NCI-H2081 (cell line): ENCODE results near the gene MSGN1.
A peak's percentile ranks its signal among the peaks of the same experiment; 100 is the strongest.
"Not testable (repeated sequence)": the region's sequence is repeated elsewhere in the genome, so short reads cannot be mapped to it uniquely, and the experiment has no call there.

Experiments used
- DNase-seq, 2 experiments: peaks; one replicate each; lab custom pipeline; 2025; lab: John Stamatoyannopoulos, UW

MSGN1 gene

DNA sequence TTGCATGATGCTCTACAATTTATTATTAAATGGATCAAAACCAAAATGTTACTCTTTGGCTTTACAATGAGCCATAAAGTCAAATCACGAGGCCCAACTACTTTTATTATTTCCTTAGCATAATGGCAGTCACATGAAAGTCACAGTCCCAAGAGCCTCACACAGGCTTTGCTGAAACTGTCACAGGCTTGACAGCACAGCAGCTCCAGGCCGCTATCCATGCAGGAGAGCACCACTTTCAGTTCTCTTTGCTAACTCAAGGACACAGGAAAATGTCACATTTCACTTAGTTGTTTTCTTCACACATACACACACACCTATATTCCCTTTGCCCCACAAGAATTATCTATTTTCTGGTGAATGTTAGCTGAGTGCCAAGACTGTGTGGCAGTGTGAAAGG lies 11.1 kb upstream of the MSGN1 start:
- no peak for DNase-seq

GRCh38 chr2:17805717-17806363 lies 10.4 kb upstream of the MSGN1 start:
- DNase-seq, result no peak

DNA sequence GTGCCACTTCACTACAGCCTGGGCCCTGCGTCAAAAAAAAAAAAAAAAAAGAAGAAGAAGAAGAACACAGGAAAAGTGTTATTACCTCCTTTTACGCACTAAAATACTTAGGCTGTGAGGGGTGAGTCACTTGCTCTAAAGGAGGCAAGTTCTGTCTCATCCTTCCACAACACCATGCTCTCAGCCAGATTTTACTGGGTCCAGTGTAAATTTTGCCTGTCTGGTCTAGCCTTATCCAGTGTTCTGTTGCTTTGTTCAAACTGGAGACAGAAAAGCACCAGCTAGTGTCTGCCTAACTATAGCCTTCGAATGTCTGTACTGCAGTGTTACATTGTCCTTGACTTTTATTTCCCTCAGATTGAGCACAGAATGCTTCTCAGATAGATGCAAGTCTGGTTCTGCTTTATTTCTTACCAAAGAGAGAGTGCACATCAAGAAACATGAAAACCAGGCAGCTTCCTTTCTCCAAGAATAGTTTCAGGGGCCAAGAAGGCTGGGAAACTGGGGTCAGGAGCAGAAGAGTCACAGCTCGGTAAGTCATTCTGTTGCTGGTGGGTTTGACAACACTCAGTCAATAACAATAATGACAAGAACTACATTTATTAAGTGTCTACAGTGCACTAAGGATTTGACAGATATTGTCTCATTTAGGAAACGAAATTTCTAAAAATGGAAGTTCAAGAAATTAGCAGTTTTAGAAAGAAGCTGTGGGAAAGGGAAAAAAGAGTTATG lies 3.1 kb upstream of the MSGN1 start:
- no peak for DNase-seq

DNA sequence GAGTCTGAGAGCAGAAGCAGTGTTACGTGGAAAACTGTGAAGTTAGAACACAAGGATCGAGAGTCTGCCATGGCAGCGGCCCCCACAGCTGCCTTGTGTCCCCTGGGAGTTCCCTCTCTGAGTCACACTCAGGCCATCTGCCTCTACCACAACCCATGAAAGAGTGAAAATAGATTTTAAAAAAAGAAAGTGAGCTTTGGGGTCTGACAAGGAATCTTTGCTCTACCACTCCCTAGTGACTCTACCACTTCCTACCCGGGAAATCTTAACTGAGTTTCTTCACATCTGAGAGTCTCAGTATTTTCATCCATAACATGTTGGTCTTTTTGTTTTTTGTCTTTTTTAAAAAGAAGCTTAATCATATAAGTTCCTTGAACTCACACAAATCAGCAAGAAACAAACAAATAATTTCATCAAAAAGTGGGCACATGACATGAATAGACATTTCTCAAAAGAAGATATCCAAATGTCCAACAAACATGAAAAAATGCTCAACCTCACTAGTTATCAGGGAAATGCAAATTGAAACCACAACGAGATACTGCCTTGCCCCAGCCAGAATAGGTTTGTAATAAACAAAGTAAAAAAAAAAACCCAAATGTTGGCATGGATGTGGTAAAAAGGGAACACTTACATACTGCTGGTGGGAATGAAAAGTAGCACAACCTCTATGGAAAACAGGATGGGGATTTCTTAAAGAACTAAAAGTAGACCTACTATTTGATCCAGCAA lies 2.4 kb upstream of the MSGN1 start:
- no peak for DNase-seq

DNA sequence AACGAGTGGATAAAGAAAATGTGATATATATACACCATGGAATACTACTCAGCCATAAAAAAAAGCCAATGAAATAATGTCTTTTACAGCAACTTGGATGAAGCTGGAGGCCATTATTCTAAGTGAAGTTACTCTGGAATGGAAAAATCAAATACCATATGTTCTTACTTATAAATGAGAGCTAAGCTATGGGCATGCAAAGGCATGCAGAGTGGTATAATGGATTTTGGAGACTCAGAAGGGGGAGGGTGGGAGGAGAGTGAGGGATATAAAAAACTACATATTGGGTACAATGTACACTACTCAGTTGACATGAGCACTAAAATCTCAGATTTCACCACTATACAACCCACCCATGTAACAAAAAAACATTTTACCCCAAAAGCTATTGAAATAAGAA lies 1.7 kb upstream of the MSGN1 start:
- no peak for DNase-seq

GRCh38 chr2:17815468-17816184 lies 634 bp upstream of the MSGN1 start:
- no peak for DNase-seq

DNA sequence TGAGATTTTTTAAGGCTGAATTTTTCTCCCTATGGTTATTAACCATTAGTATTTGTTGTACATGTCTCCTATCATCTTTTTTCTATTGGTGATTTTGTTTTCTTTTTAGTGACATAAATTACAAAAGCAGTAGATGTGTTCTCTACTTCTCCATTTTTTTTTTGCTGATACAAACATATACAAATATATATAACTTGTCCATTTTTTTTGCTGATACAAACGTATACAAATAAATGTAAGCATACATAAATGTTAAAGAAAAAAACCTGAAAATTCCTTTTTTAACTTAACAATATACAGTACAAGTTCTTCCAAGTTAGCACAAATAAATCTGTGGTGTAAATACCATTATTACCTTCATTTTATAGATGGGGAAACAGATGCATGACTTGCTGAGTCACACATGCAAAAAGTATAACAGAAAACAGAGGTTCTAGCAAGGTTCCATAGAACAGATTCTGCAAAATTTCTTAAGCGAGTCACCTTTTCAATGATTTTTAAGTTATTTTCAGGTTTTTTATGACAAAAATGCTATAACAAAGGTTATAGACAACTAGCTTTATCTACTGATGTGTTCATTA lies 2.1 kb downstream of the MSGN1 start:
- no peak for DNase-seq

DNA sequence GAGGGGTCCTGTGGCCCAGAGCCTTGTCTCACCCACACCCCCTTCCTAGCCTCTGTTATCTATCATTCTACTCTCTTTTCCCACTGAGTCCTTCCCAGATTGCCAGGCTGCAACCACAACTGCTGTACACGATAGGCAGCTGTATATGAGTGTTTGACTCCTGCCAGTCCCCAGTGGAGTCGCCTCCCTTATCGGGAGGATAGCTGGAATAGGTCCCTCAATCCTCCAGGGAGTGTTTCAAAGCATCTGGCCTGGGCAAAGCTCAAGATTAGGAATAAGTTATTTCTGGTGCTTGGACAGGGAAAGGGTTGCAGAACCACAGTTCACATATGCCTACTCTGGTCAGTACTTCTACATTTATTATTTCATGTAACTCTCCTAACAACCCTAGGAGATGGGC lies 4.8 kb downstream of the MSGN1 start:
- DNase-seq, result no peak

DNA sequence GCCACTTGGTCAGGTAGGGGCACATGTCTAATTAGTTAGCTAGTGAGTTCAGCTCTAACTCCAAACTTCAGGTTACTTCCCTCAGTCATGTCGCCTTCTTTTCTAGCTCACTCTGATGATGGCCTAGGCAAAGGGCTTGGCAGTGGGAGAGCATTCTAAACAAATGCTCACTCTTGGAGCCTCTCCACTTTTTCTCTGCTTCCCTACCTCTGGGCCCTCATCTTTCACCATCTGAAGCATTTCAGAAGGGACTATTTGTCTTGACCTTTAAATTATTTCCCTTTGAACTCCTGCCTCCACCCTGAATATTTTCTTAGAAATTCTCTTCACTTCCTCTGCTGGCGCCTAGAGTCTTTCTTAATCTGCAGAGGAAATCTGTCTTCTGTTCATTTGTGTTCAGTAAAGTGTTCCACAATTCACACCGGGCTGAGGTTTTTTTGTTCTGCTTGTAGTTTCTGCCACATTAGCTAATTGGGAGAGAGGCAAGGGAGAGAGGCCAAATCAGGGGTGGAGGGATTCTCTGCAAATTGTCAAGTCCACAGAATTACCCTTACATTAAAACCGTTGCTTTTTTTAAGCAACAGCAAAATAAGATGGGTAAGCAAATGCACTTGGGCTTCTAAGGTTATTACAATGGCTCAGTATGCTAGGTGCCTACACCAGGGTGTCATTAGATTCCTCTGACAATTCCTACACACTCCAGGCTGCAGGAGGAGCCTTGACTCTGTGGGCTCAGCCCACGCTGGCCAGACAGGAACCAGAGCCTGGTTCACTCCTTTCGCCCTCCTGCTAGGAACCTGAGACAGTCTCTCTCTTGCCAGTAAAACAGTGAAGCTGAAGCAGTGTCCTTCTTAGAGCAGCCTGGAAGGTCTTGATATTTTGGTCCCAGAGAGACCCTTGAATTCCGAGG lies 5.5 kb downstream of the MSGN1 start:
- DNase-seq, result no peak

- DNase-seq, result no peak
Measured at GRCh38 chr2:17822445-17823117, 6.3 kb downstream of the MSGN1 start.

DNA sequence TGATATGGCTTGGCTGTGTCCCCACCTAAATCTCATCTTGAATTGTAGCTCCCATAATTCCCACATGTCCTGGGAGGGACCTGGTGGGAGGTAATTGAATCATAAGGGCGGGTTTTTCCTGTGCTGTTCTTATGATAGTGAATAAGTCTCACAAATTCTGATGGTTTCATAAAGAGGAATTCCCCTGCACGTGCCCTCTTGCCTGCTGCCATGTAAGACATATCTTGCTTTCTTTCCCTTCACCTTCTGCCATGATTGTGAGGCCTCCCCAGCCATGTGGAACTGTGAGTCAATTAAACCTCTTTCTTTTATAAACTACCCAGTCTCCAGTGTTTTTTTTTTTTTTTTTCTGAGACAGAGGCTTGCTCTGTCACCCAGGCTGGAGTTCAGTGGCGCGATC lies 7.4 kb downstream of the MSGN1 start:
- DNase-seq, result not testable (repeated sequence)

DNA sequence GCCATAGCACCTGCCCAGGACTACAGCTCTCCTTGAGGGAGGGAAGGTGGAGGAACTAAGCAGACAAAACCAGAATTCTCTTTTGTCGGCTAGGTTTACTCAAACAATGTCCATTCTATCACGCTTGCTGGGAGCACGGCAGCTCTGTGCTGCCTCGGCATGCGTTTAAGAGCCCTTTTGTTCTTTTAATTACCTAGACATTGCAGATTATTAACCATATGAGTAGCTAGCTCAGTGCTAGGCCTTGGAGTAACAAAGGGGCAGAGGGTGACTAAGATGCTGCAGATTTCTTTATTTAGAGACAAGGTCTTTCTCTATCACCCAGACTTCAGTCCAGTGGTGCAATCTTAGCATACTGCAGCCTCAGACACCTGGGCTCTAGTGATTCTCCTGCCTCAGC lies 11.1 kb downstream of the MSGN1 start:
- DNase-seq, result peak in 1 of 2 experiments; percentile 12

- DNase-seq, result no peak
Measured at GRCh38 chr2:17827785-17828184, 11.5 kb downstream of the MSGN1 start.

GRCh38 chr2:17830053-17831034 lies 14.1 kb downstream of the MSGN1 start:
- DNase-seq, result peak; percentile 58 to 74

DNA sequence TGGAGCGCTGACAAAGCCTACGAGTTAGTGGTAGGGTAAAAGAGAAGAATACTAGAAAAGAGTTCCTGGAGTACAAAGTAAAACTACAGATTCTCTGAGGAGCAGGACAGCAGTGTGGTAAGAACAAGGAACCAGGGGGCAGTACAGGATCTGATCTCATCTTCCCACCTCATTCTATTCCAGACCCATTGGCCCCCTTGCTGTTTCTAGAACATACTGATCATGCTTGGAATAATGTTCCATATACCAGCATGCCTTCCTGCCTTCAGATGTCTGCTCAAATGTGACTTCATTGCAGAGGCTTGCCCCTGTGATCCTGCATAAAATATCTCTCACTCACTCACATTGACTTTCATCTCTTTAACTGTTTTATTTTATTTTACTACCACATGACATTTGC lies 19.3 kb downstream of the MSGN1 start:
- no peak for DNase-seq

GRCh38 chr2:17839959-17840358 lies 23.7 kb downstream of the MSGN1 start:
- DNase-seq, result no peak

DNA sequence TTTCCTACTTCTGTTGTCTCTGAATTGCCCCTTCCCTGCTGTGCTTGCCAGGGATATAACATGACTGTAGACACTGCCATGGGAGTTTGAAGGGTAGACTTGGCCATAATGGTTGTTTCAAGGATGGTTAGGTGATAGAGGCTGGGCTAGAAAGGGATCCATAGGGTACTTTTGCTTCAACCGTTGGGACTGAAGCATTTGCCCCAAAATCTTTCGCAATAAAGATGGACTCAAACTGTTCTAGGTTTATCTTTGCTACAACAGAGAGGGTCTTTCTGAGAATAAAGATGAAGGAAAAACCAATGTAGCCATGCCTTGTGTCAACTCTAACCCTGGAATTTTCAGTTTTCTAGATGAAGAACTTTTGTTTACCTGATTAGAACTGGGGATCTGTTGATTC lies 27.2 kb downstream of the MSGN1 start:
- DNase-seq, result no peak

DNA sequence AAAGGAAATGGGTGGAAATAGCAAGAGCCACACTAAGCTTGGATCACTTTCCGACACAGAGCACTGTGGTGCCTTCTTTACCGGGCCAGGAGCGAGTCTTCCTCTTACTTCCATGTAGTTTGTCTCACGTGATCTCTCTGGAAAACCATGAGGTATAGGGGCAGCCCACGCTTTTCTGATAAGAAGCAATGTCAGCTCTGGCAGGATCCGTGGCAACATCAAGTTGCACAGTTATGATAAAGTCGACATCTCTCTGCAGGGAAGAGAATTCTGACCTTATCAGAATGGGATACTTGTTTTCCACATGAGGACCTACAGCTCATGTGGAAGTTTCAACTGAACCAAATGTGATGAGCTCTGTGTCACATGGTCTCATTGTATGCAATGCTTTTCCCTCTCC lies 29.5 kb downstream of the MSGN1 start:
- no peak for DNase-seq

- no peak for DNase-seq
Measured at GRCh38 chr2:17846676-17847075, 30.4 kb downstream of the MSGN1 start.
